SK-N-SH (cell line): Measurements from ENCODE around the gene NUAK2. TPM values are rescaled to one million over a fixed set of nuclear protein-coding genes. Genes with fewer than 3 reads are reported as not detected.

ENCODE experiments used
- CTCF ChIA-PET: fragments of 300-600, 350-600 bp; formaldehyde crosslinking; extraction: SDS; loops from one replicate; lab custom pipeline; 2021; lab: Yijun Ruan, JAX
- POLR2A ChIA-PET: fragments of 350-600 bp; sonication (Branson Sonifier 250); formaldehyde crosslinking; extraction: SDS; loops from one replicate; lab custom pipeline; 2020; ENCODE audit warnings: antibody characterized with exemption, inconsistent platforms; lab: Yijun Ruan, JAX
- DNase-seq: peaks from one replicate; pipeline ENCODE4 v3.0.0; 2012
- H2AFZ ChIP-seq: fragments of 200-600 bp; sonication (generic); 2 replicates; pipeline ENCODE4 v1.8.1; 2016; ENCODE audit warnings: antibody characterized with exemption, mild to moderate bottlenecking, low read depth
- H3F3A ChIP-seq: fragments of 200-600 bp; sonication (generic); replicated peaks from 2 replicates; pipeline ENCODE3; 2016; ENCODE audit warnings: antibody characterized with exemption, mild to moderate bottlenecking; ENCODE audit not compliant: insufficient read depth
- H3K27ac ChIP-seq, 2 experiments: fragments of 200-500 bp in 1 of 2; fragments of 200-600 bp in 1 of 2; sonication (Bioruptor generic) in 1 of 2; sonication (generic), shearing (Covaris generic) in 1 of 2; 2 replicates each; pipeline versions ENCODE4 v1.5.1 to v1.6.1; 2014 to 2016; ENCODE audit warnings: low read depth in 2 of 2, inconsistent platforms in 1 of 2, low read length in 1 of 2, mild to moderate bottlenecking in 1 of 2, mixed read lengths in 1 of 2
- H3K27me3 ChIP-seq: fragments of 200-600 bp; sonication (generic), shearing (Covaris generic); 2 replicates; pipeline ENCODE4 v1.6.1; 2016; ENCODE audit warnings: mixed run types; ENCODE audit not compliant: insufficient read depth
- H3K36me3 ChIP-seq, 2 experiments: fragments of 200-500 bp in 1 of 2; fragments of 200-600 bp in 1 of 2; sonication (Bioruptor generic) in 1 of 2; sonication (generic) in 1 of 2; replicated peaks in 1 of 2; 2 replicates each; pipeline versions ENCODE3 to v1.5.1; 2014 to 2016; ENCODE audit warnings: low read length in 1 of 2, mild to moderate bottlenecking in 1 of 2; ENCODE audit not compliant: insufficient read depth in 2 of 2, control insufficient read depth in 1 of 2
- H3K4me1 ChIP-seq, 2 experiments: fragments of 200-500 bp in 1 of 2; fragments of 200-600 bp in 1 of 2; sonication (Bioruptor generic) in 1 of 2; sonication (generic), shearing (Covaris generic) in 1 of 2; 2 replicates each; pipeline versions ENCODE4 v1.5.1 to v1.6.1; 2014 to 2016; ENCODE audit warnings: low read depth in 1 of 2, low read length in 1 of 2, mixed run types in 1 of 2; ENCODE audit not compliant: insufficient read depth in 2 of 2, control insufficient read depth in 1 of 2
- H3K4me2 ChIP-seq: fragments of 200-600 bp; sonication (generic), shearing (Covaris generic); 2 replicates; pipeline ENCODE4 v1.6.1; 2017; ENCODE audit warnings: mixed run types
- H3K4me3 ChIP-seq, 2 experiments: fragments of 200-500 bp in 1 of 2; fragments of 200-600 bp in 1 of 2; sonication (Bioruptor generic) in 1 of 2; sonication (generic), shearing (Covaris generic) in 1 of 2; 2 replicates each; pipeline versions ENCODE4 v1.5.1 to v1.8.1; 2014 to 2016; ENCODE audit warnings: low read depth in 2 of 2, inconsistent platforms in 1 of 2, low read length in 1 of 2, mild to moderate bottlenecking in 1 of 2, mixed read lengths in 1 of 2, moderate library complexity in 1 of 2
- H3K79me2 ChIP-seq: fragments of 200-600 bp; sonication (generic); 2 replicates; pipeline ENCODE4 v1.8.1; 2017; ENCODE audit warnings: mild to moderate bottlenecking; ENCODE audit not compliant: insufficient read depth
- H3K9ac ChIP-seq: fragments of 200-600 bp; sonication (generic); 2 replicates; pipeline ENCODE4 v1.6.1; 2017; ENCODE audit warnings: mixed run types
- H3K9me2 ChIP-seq: fragments of 200-600 bp; sonication (generic); 2 replicates; pipeline ENCODE4 v1.6.1; 2017; ENCODE audit warnings: mixed run types
- H3K9me3 ChIP-seq: fragments of 200-600 bp; sonication (generic); 2 replicates; pipeline ENCODE4 v1.6.1; 2017; ENCODE audit warnings: mixed run types, mild to moderate bottlenecking, moderate library complexity
- H4K20me1 ChIP-seq: fragments of 200-600 bp; sonication (generic); 2 replicates; pipeline ENCODE4 v1.6.1; 2017; ENCODE audit warnings: mild to moderate bottlenecking, mixed run types; ENCODE audit not compliant: insufficient read depth
- CHD2 ChIP-seq: fragments of 150-350 bp; IDR thresholded peaks from 2 replicates; pipeline ENCODE4 v1.6.1; 2018; ENCODE audit warnings: low read length; ENCODE audit not compliant: partially characterized antibody
- CTCF ChIP-seq: fragments of 200-600 bp; sonication (generic); IDR thresholded peaks from 2 replicates; pipeline ENCODE4 v1.6.1; 2017; ENCODE audit warnings: antibody characterized with exemption, mild to moderate bottlenecking, moderate library complexity
- EP300 ChIP-seq, 2 experiments: IDR thresholded peaks; 2 replicates each; pipeline versions ENCODE4 v1.4.0 to v1.6.1; 2012; ENCODE audit warnings: borderline replicate concordance in 1 of 2, low read depth in 1 of 2, low read length in 1 of 2
- EZH2phosphoT487 ChIP-seq: fragments of 200-600 bp; sonication (generic); IDR thresholded peaks from 2 replicates; pipeline ENCODE4 v1.6.1; 2017; ENCODE audit warnings: low read depth, mixed run types, mild to moderate bottlenecking, antibody characterized with exemption, moderate library complexity, borderline replicate concordance
- FOSL2 ChIP-seq: IDR thresholded peaks from 2 replicates; pipeline ENCODE4 v1.4.0; 2012; ENCODE audit warnings: low read depth, mild to moderate bottlenecking, moderate library complexity, borderline replicate concordance
- IRF3 ChIP-seq: fragments of 150-350 bp; IDR thresholded peaks from 2 replicates; pipeline ENCODE4 v1.6.1; 2016; ENCODE audit warnings: mild to moderate bottlenecking, low read depth, low read length
- MAX ChIP-seq: IDR thresholded peaks from 2 replicates; pipeline ENCODE4 v1.4.0; 2012; ENCODE audit warnings: low read depth
- NFIC ChIP-seq: IDR thresholded peaks from 2 replicates; pipeline ENCODE4 v1.4.0; 2012; ENCODE audit warnings: borderline replicate concordance
- PBX3 ChIP-seq: IDR thresholded peaks from 2 replicates; pipeline ENCODE4; 2012
- RAD21 ChIP-seq: IDR thresholded peaks from 2 replicates; pipeline ENCODE4 v1.6.1; 2012; ENCODE audit warnings: mild to moderate bottlenecking, low read length
- RCOR1 ChIP-seq: fragments of 150-350 bp; IDR thresholded peaks from 2 replicates; pipeline ENCODE4 v1.6.1; 2017; ENCODE audit warnings: antibody characterized with exemption, low read length
- RXRA ChIP-seq: IDR thresholded peaks from 2 replicates; pipeline ENCODE4 v1.4.0; 2012; ENCODE audit warnings: low read depth, mild to moderate bottlenecking, borderline replicate concordance
- SIN3A ChIP-seq: IDR thresholded peaks from 2 replicates; pipeline ENCODE4 v1.6.1; 2012; ENCODE audit warnings: low read depth, mild to moderate bottlenecking, low read length, moderate library complexity, borderline replicate concordance
- SMC3 ChIP-seq: IDR thresholded peaks from 2 replicates; pipeline ENCODE4 v1.6.1; 2012; ENCODE audit warnings: low read depth, low read length, improper control_type of control experiment
- TCF12 ChIP-seq: IDR thresholded peaks from 2 replicates; pipeline ENCODE4 v1.4.0; 2012
- TEAD4 ChIP-seq: IDR thresholded peaks from 2 replicates; pipeline ENCODE4 v1.4.0; 2012; ENCODE audit warnings: mild to moderate bottlenecking, borderline replicate concordance; ENCODE audit not compliant: insufficient read depth
- USF1 ChIP-seq: IDR thresholded peaks from 2 replicates; pipeline ENCODE4 v1.4.0; 2012; ENCODE audit warnings: low read depth, borderline replicate concordance
- USF2 ChIP-seq: fragments of 150-350 bp; IDR thresholded peaks from 2 replicates; pipeline ENCODE4 v1.6.1; 2017; ENCODE audit warnings: antibody characterized with exemption, low read length, low read depth, borderline replicate concordance
- whole genome bisulfite sequencing: methylation state at CpG from one replicate; pipeline ENCODE4 v1.1.6; 2017; ENCODE audit warnings: low lambda C conversion rate; 5-methylcytosine and 5-hydroxymethylcytosine counted together
- polyA plus RNA-seq, 3 experiments: library from polyadenylated mRNA; depleted of rRNA; stranded (reverse); fragments of >200 nt; gene quantifications; 2 replicates each; pipeline ENCODE4 v1.2.3, GENCODE V29; 2012

NUAK2 gene
- polyA plus RNA-seq, 1 of the 3 experiments (the other 2 are of a cell fraction), result 11.1 TPM

GRCh38 chr1:205258719-205259118 lies 62.8 kb downstream of the NUAK2 start:
- H3K4me2 ChIP-seq, result peak overlapping the region; percentile 36; the same call in 1 of the 2 replicates
- peaks cover 20 to 34% of the 10 kb centered on the region in 2 experiments; a peak in 3 of 4 replicates for H3K4me1 ChIP-seq
- DNase-seq, result no peak
- H3K9ac ChIP-seq, result peak overlapping the region; percentile 20; the same call in 1 of the 2 replicates
- H3F3A ChIP-seq, result peaks cover 11% of the 10 kb centered on the region
- no peaks in the 10 kb centered on the region for H3K36me3 ChIP-seq
- H4K20me1 ChIP-seq, result no peaks in the 10 kb centered on the region
- TF ChIP-seq FOSL2 (peak; percentile 49; the same call in 1 of the 2 replicates), SIN3A (0 out of 2 replicates have a peak, but pooled peaks have one; percentile 11), MAX (peak; percentile 29; the same call in 1 of the 2 replicates), PBX3 (0 out of 2 replicates have a peak, but pooled peaks have one; percentile 3), RXRA (no peak), EZH2phosphoT487 (no peak)
- CTCF ChIA-PET, result interaction anchor here (1.5 to 38.3 kb wide), 8 partner anchors 14 to 283 kb away, joined by 5 to 1368 read pairs (median 103); partner anchors contain the start of genes NUAK2 and TMCC2
- H2AFZ ChIP-seq, result peak overlapping the region; percentile 54; the same call in 1 of the 2 replicates
- no peaks in the 10 kb centered on the region for H3K9me2 ChIP-seq
- no peaks in the 10 kb centered on the region for H3K79me2 ChIP-seq
- no peaks in the 10 kb centered on the region for H3K9me3 ChIP-seq
- H3K27ac ChIP-seq, result peak overlapping the region; percentile 35 to 64; a peak in 3 of 4 replicates
- H3K27me3 ChIP-seq, result no peaks in the 10 kb centered on the region
- POLR2A ChIA-PET, result no interaction called here
- 76% methylated on average over 8 of the region's 8 CpGs for WGBS
- no peak overlapping the region for H3K4me3 ChIP-seq

GRCh38 chr1:205258261-205258691 lies 63.3 kb downstream of the NUAK2 start:
- Histone ChIP-seq H3F3A (peaks cover 11% of the 10 kb centered on the region), H4K20me1 (no peaks in the 10 kb centered on the region), H3K27me3 (no peaks in the 10 kb centered on the region), H3K9me3 (no peaks in the 10 kb centered on the region), H3K79me2 (no peaks in the 10 kb centered on the region), H3K4me1 (peaks cover 20 to 34% of the 10 kb centered on the region in 2 experiments; a peak in 3 of 4 replicates), H3K9ac (peak overlapping the region; percentile 20; the same call in 1 of the 2 replicates), H3K36me3 (no peaks in the 10 kb centered on the region), H3K9me2 (no peaks in the 10 kb centered on the region), H2AFZ (peak overlapping the region; percentile 54; the same call in 1 of the 2 replicates), H3K4me3 (no peak overlapping the region), H3K4me2 (peak overlapping the region; percentile 36; the same call in 1 of the 2 replicates), H3K27ac (peak overlapping the region; percentile 35 to 64; a peak in 3 of 4 replicates)
- DNase-seq, result no peak
- WGBS, result 93% methylated on average over 5 of the region's 7 CpGs
- ChIA-PET POLR2A (no interaction called here), CTCF (interaction anchor here (1.1 to 38.3 kb wide), 8 partner anchors 15 to 399 kb away, joined by 3 to 1368 read pairs (median 103); partner anchors contain the start of genes NUAK2 and TMCC2)
- no peak for TF ChIP-seq CTCF
- TF ChIP-seq SMC3, result no peak
- no peak for TF ChIP-seq CHD2
- no peak for TF ChIP-seq TCF12
- no peak for TF ChIP-seq EP300 (IDR thresholded peaks at IDR 0.05; ENCODE audit: borderline replicate concordance in 1 of 2, low read depth in 1 of 2, low read length in 1 of 2)
- TF ChIP-seq USF1, result no peak
- TF ChIP-seq TEAD4, result no peak
- TF ChIP-seq RCOR1, result no peak
- no peak for TF ChIP-seq EZH2phosphoT487
- no peak for TF ChIP-seq IRF3
- no peak for TF ChIP-seq USF2
- TF ChIP-seq NFIC, result no peak
- TF ChIP-seq RAD21, result no peak
- TF ChIP-seq PBX3, result no peak
